ENCODE data around the gene FUT8.
"Not testable (repeated sequence)": the region's sequence is repeated elsewhere in the genome, so short reads cannot be mapped to it uniquely, and the experiment has no call there.

The FUT8 gene

GRCh38 chr14:65709576-65709975, 297.0 kb downstream of the FUT8 start:
- in situ Hi-C loops (cut with HindIII; ENCODE audit: low sequenced_read_pairs): no loop called here
- no peak for DNase-seq (ENCODE audit: low read depth)
- no peak for TF ChIP-seq CTCF (IDR thresholded peaks at IDR 0.05; ENCODE audit: low read depth, low read length, missing control alignments)

GRCh38 chr14:65716813-65717212, 304.3 kb downstream of the FUT8 start:
- in situ Hi-C loops (cut with HindIII; ENCODE audit: low sequenced_read_pairs); DNase-seq (ENCODE audit: low read depth); H3K4me3 ChIP-seq (ENCODE audit: low read depth, low read length): not testable (repeated sequence)

More at GRCh38 chr14:65709576-65709975, 297.0 kb downstream of the FUT8 start:
- H3K4me3 ChIP-seq (ENCODE audit: low read depth, low read length): no peak overlapping the region

- H3K4me3 ChIP-seq (ENCODE audit: low read depth, low read length); in situ Hi-C loops (cut with HindIII; ENCODE audit: low sequenced_read_pairs); DNase-seq (ENCODE audit: low read depth): not testable (repeated sequence)
These were observed 304.9 kb downstream of the FUT8 start for GRCh38 chr14:65717384-65717915.

- in situ Hi-C loops (cut with HindIII; ENCODE audit: low sequenced_read_pairs): no loop called here
- no peak overlapping the region for H3K4me3 ChIP-seq (ENCODE audit: low read depth, low read length)
- no peak for DNase-seq (ENCODE audit: low read depth)
- no peak for TF ChIP-seq CTCF (IDR thresholded peaks at IDR 0.05; ENCODE audit: low read depth, low read length, missing control alignments)
These were observed 306.1 kb downstream of the FUT8 start for GRCh38 chr14:65718629-65719028.

GRCh38 chr14:65720171-65720570, 307.6 kb downstream of the FUT8 start:
- no peak for TF ChIP-seq CTCF (IDR thresholded peaks at IDR 0.05; ENCODE audit: low read depth, low read length, missing control alignments)
- in situ Hi-C loops (cut with HindIII; ENCODE audit: low sequenced_read_pairs): no loop called here
- no peak for DNase-seq (ENCODE audit: low read depth)
- no peak overlapping the region for H3K4me3 ChIP-seq (ENCODE audit: low read depth, low read length)

GRCh38 chr14:65720743-65721142, 308.2 kb downstream of the FUT8 start:
- no peak for DNase-seq (ENCODE audit: low read depth)
- no peak for TF ChIP-seq CTCF (IDR thresholded peaks at IDR 0.05; ENCODE audit: low read depth, low read length, missing control alignments)
- H3K4me3 ChIP-seq (ENCODE audit: low read depth, low read length): no peak overlapping the region
- in situ Hi-C loops (cut with HindIII; ENCODE audit: low sequenced_read_pairs): no loop called here

- in situ Hi-C loops (cut with HindIII; ENCODE audit: low sequenced_read_pairs): no loop called here
- H3K4me3 ChIP-seq (ENCODE audit: low read depth, low read length): no peak overlapping the region
- DNase-seq (ENCODE audit: low read depth): no peak
- no peak for TF ChIP-seq CTCF (IDR thresholded peaks at IDR 0.05; ENCODE audit: low read depth, low read length, missing control alignments)
These were observed 310.8 kb downstream of the FUT8 start for GRCh38 chr14:65723348-65723747.

GRCh38 chr14:65728604-65729003, 316.1 kb downstream of the FUT8 start:
- in situ Hi-C loops (cut with HindIII; ENCODE audit: low sequenced_read_pairs): no loop called here
- DNase-seq (ENCODE audit: low read depth): no peak
- no peak for TF ChIP-seq CTCF (IDR thresholded peaks at IDR 0.05; ENCODE audit: low read depth, low read length, missing control alignments)
- no peak overlapping the region for H3K4me3 ChIP-seq (ENCODE audit: low read depth, low read length)

All from astrocyte of the cerebellum (primary cell).